Activated naive CD4-positive, alpha-beta T cell treated with anti-CD3 and anti-CD28 coated beads, Interleukin-2, amount 50 U/mL, for 16 hours (primary cell): ENCODE results near the gene OR2T3.
"Not testable (repeated sequence)": the region's sequence is repeated elsewhere in the genome, so short reads cannot be mapped to it uniquely, and the experiment has no call there.

Experiments used
- DNase-seq: peaks from one replicate; pipeline ENCODE4 v3.0.0-alpha.2; 2020

OR2T3 gene

DNA sequence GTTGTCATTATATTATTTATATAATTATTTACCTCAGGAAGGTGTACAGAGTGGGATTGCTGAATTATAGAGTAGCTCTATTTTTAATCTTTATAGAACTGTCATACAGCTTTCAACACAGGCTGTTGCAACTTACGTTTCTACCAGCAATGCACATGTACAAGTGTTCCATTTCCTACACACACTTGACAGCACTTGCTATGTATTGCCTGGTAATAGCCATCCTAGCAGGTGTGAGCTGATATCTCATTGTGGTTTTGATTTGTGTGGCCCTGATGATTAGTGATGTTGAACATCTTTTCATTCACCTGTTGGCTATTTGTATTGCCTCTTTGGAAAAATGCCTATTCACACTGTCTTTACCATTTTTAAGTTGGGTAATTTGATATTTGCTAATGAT is 2.5 kb downstream of the OR2T3 start:
- DNase-seq = not testable (repeated sequence)

GRCh38 chr1:248481686-248482579 is 8.8 kb downstream of the OR2T3 start:
- peak; percentile 14 for DNase-seq

DNA sequence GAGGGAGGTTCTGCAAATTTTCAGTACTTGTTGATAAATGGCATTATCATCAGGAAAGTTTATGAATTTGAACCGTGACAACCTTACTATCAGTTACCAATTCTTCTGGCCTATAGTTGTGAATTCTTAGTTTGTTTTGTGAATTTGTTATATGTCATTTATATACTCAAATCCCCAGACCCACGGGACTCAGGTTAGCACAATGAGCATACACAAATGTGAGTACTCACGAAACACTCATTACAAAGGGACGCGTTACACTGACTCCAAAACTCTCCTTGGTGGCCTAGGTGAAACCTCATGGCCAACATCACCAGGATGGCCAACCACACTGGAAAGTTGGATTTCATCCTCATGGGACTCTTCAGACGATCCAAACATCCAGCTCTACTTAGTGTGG is 15.1 kb downstream of the OR2T3 start, which contains the start of gene OR2T5:
TSS of gene OR2T5 (plus strand) at position 301 of the 400 bp plus-strand sequence. CDS start at position 301, 0 bp downstream.
- not testable (repeated sequence) for DNase-seq

DNA sequence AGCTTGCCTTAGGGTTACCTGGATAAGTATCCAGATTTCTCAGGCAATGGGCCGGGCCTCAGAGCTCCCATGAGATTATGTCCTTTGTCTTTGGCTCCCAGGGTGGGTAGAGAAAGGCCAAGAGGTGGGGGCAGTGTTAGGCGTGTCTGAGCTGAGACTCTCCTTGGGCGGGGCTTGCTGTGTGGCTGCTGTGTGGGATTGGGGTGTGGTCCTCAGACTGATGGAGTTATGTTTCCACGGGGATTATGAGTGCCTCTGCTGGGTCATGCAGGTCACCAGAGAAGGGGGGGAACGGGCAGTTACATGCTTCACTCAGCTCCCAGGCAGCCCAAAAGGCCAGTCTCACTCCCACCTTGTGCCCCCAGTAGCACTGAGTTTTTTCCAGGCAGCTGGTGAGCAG is 23.5 kb downstream of the OR2T3 start:
- DNase-seq = not testable (repeated sequence)

DNA sequence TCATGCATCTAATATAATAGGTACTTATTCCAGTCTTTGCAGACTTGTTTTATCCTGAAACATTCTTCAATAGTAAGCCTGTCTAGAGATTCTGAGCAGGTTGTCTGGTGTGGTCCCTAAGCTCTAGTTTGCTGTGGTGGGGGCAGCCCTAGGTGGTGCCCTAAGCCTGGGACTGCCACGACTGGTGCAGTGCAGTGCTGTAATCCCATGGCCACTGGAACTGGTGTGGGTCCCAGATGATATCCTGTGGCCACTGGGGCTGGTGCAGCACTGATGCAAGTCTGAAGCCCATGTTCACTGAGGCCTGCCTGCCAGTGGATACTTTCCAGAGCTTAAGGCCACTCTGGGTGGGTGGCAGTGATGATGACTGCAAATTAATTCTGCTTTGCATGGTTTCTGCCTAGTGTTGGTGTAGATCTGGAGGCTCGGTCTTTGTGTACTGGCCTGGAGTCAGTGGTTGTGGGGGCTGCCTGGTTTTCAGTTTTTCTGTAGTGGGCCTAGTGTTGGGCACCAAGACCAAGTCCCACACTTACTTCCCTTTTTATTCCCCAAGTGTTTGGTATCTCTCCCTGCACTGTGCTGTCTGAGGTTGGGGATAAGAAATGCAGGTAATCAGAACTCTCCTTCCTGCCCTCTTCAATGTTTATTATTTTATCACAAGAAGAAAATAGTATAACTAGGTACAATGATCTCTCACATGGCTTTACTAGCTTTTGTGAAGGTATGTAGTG is 27.3 kb downstream of the OR2T3 start:
- not testable (repeated sequence) for DNase-seq

DNA sequence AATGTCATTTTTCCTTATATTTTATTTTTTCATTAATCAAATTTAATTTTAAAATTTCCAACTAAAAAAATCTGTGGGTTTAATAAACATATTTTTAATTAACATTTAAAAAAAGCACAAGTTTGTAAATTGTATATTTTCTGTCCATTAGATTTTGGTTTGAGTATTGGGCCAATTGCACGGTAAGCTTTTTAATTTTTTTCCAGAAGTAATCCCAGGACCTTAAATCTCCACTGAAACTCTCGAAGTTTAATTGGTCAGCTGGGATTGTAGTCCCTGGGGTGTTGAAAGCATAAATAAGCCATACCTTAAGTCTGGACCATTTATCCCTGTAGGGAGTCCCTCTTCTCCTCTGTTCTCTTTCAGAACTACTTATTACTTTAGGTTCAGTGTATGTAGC is 34.6 kb downstream of the OR2T3 start, which contains the start of gene OR2G6:
TSS of gene OR2G6 (plus strand) at position 301 of the 400 bp plus-strand sequence. CDS start 13,574 bp downstream, outside the sequence.
- not testable (repeated sequence) for DNase-seq

GRCh38 chr1:248510217-248510616 is 37.1 kb downstream of the OR2T3 start:
- not testable (repeated sequence) for DNase-seq

- DNase-seq = no peak
Measured at GRCh38 chr1:248521856-248522255, 48.7 kb downstream of the OR2T3 start.
